Measurements from ENCODE around the gene ASPSCR1.
A peak's percentile ranks its signal among the peaks of the same experiment; 100 is the strongest.

The ASPSCR1 gene

DNA sequence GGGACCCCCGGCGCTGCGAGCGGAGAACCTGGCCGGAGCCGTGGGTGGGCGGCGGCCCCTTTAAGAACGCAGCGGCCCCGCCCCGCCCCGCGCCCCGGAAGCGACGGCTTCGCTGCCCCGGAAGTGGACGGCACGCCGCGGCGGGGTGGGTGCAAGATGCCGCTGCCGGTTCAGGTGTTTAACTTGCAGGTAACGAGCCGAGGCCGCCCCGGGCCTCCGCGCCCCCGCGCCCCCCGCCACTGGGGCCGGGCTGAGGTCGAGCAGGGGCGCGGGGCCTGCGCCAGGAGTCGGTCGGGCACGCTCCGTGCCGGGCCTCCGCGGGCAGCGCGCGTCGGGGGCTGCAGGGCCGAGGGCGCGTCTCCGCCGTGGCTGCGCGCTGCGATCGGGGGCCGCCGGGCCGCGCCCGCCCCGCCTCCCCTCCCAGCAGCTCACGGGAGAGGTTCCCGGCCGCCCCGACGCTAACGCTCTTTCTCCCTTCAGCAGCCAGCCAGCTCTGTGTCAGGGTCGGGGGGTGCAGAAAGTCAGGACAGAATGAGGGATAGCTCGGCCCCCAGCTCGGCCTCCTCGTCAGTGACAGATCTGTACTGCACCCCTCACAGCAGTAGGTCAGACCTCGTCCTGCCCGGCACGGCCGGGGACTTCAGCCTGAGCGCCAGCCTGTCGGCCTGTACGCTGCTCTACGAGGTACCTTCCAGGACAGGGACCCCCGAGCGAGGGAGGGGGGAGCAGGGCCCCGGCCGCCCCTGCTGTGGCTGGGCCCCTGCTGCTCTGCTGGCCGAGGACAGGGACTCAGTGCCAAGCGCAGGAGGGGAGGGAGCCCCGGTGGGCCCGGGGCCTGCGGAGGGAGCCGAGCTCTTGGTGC, 74.6 kb downstream of the ASPSCR1 start, which contains the start of the genes GPS1 and RFNG:
Gene GPS1, plus strand, starts transcription at position 123 of the 862 bp plus-strand sequence. Its CDS starts 34 bp downstream, at position 157.
Gene RFNG, minus strand, starts transcription at position 36 of the 862 bp plus-strand sequence. CDS start 45 bp downstream, outside the sequence.
- Histone ChIP-seq H3K9ac (peak within 1 kb of the TSS; percentile 88), H3K9me3 (no peaks in the 10 kb centered on the region), H3K4me3 (peak within 1 kb of the TSS; percentile 98), H3K36me3 (peaks cover 74% of the 10 kb centered on the region), H4K20me1 (peaks cover 50% of the 10 kb centered on the region), H3K27ac (peak within 1 kb of the TSS; percentile 78), H3K27me3 (no peaks in the 10 kb centered on the region), H3K4me2 (peak within 1 kb of the TSS; percentile 98), H3K4me1 (peaks cover 45% of the 10 kb centered on the region)
- TF ChIP-seq Cebpa-rat (IDR thresholded peaks at IDR 0.05): no peak

DNA sequence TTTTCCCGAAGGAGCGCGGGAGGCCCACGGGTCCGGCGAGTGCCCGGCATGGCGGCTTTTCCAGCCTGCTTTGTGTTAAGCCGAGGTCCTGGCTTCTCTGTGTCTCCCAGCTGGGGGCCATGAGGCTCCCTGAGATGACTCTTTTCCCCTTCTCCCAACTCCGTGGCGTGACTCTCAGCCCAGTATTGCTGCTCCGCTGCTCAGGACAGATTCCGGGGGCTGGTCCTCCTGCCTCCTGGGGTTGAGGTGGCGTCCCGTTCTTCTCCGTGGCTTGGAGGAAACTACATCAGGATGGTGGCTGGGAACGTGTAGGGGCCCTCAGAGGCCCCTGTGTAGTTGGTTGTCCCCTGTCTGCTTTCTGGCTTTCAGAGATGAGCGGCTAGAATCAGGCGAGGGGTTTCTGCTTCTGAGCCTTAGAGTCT, 75.2 kb downstream of the ASPSCR1 start:
- TF ChIP-seq Cebpa-rat (IDR thresholded peaks at IDR 0.05): no peak
- H3K27me3 ChIP-seq: no peaks in the 10 kb centered on the region
- H3K4me3 ChIP-seq: peak overlapping the region; percentile 98
- H3K27ac ChIP-seq: peak overlapping the region; percentile 78
- peaks cover 51% of the 10 kb centered on the region for H3K4me1 ChIP-seq
- peaks cover 74% of the 10 kb centered on the region for H3K36me3 ChIP-seq
- H4K20me1 ChIP-seq: peaks cover 57% of the 10 kb centered on the region
- H3K9ac ChIP-seq: peak overlapping the region; percentile 88
- no peaks in the 10 kb centered on the region for H3K9me3 ChIP-seq
- peak overlapping the region; percentile 98 for H3K4me2 ChIP-seq

DNA sequence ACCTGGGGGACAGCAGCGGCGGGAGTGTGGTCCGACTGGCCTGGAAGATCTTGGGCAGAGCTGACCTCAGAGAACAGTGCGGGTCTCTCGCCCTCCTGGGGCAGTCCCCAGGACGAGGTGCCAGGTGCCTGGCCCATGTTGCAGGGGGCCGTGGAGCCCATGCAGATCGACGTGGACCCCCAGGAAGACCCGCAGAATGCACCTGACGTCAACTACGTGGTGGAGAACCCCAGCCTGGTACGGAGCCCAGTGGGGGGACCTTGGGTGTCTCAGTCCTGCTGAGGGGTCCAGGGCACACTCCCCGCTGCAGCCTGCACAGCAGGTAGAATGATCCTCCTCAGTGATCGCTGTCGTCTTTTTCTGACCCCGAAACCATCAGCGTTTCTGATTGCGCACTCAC, 75.7 kb downstream of the ASPSCR1 start:
- Histone ChIP-seq H4K20me1 (peaks cover 61% of the 10 kb centered on the region), H3K27ac (no peak overlapping the region), H3K4me1 (peaks cover 55% of the 10 kb centered on the region), H3K36me3 (peaks cover 74% of the 10 kb centered on the region), H3K4me2 (peak overlapping the region; percentile 98), H3K9ac (peak overlapping the region; percentile 88), H3K27me3 (no peaks in the 10 kb centered on the region), H3K4me3 (peak overlapping the region; percentile 98), H3K9me3 (no peaks in the 10 kb centered on the region)
- TF ChIP-seq Cebpa-rat (IDR thresholded peaks at IDR 0.05): no peak

DNA sequence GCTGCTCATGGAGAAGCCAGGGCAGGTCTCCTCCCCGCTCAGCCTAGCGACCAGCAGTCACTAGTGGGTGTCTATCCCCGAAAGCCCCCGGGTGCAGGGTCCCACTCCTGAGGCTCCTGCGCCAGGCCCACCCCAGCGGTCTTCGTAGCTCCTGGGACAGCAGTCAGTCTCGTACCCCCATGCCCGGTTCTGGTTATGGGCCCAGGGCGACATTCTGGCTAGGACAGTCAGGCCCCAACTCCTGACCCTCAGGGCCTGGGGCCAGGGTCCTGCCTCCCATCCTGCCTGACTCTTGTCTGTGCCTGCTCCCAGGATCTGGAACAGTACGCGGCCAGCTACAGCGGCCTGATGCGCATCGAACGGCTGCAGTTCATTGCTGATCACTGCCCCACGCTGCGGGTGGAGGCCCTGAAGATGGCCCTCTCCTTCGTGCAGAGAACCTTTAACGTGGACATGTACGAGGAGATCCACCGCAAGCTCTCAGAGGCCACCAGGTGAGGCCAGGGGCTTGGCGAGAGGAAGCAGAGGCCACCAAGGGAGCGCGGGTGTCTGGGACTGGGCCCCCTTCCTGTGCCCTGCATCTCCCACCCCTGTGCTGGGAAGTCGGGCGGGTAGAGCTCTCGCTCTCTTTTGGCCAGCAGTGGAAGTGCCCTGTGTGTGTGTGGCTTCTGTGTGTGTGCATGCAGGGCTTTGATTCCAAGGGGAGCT, 76.3 kb downstream of the ASPSCR1 start:
- peak overlapping the region; percentile 88; the same call in 1 of the 2 replicates for H3K9ac ChIP-seq
- H3K4me1 ChIP-seq: peaks cover 59% of the 10 kb centered on the region
- H3K4me2 ChIP-seq: peak overlapping the region; percentile 98; the same call in 1 of the 2 replicates
- H3K4me3 ChIP-seq: peak overlapping the region; percentile 98; the same call in 1 of the 2 replicates
- H3K36me3 ChIP-seq: peaks cover 74% of the 10 kb centered on the region
- TF ChIP-seq Cebpa-rat (IDR thresholded peaks at IDR 0.05): no peak
- no peaks in the 10 kb centered on the region for H3K27me3 ChIP-seq
- peaks cover 67% of the 10 kb centered on the region for H4K20me1 ChIP-seq
- no peaks in the 10 kb centered on the region for H3K9me3 ChIP-seq
- H3K27ac ChIP-seq: no peak overlapping the region

DNA sequence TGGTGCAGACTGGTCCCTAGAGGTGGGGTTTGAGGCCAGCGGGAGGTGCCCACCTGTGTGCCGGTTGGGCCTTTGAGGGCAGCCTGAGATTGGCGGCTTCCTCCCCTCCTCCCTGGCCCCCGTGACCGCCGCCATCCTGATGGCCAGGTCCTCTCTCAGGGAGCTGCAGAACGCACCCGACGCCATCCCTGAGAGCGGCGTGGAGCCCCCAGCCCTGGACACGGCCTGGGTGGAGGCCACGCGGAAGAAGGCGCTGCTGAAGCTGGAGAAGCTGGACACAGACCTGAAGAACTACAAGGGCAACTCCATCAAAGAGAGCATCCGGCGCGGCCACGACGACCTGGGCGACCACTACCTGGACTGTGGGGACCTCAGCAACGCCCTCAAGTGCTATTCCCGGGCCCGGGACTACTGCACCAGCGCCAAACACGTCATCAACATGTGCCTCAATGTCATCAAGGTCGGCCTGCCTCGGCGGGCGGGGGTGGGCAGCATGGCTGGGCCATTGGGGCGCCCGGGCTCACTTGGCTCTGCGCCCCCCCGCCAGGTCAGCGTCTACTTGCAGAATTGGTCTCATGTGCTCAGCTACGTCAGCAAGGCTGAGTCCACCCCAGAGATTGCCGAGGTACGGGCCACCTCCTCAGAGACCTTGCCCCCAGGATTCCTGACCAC, 77.1 kb downstream of the ASPSCR1 start:
- Histone ChIP-seq H3K9ac (no peak overlapping the region), H4K20me1 (peaks cover 75% of the 10 kb centered on the region), H3K27me3 (no peaks in the 10 kb centered on the region), H3K4me2 (no peak overlapping the region), H3K4me3 (no peak overlapping the region), H3K9me3 (no peaks in the 10 kb centered on the region), H3K27ac (no peak overlapping the region), H3K36me3 (peaks cover 74% of the 10 kb centered on the region), H3K4me1 (peaks cover 67% of the 10 kb centered on the region)
- TF ChIP-seq Cebpa-rat (IDR thresholded peaks at IDR 0.05): no peak

DNA sequence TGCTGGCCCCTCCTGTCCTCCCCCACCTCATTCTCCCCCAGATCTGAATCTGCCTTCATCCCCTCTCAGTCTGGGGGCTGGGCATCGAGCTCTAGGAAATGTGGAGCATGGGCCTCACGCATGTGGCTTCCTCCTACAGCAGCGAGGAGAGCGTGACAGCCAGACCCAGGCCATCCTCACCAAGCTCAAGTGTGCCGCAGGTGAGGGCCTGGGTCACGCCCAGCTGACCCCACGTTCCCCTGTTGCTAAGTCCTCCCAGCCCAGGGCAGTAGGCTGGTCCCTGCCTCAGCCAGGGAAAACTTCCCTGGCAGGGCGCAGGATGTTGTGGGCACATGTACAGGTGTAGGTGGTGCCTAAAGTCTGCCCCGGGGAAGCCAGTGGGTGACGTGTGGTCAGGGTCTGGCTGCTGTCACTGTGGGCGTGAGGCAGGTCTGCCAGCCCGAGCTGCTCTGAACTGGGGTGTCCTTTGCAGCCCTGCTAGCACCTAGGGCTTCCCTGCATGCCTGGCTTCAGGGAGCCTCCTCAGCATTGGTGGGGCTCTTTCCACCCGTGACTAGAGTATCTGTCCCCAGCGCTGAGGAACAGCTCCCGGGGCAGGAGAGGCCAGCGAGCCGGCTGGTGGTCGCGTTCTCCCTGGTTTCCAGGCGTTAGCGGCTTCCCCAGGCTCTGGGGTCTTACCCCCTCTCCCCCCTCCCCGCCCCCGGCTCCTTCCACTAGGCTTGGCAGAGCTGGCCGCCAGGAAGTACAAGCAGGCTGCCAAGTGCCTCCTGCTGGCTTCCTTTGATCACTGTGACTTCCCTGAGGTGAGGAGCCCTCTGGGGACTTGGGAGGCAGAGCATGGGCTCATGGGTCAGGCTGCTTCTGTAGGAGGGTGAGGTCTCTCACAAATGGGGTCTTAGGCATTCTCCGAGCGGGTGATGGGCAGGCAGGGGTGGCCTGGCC, 77.9 kb downstream of the ASPSCR1 start:
- H3K4me2 ChIP-seq: no peak overlapping the region
- H3K4me3 ChIP-seq: no peak overlapping the region
- no peaks in the 10 kb centered on the region for H3K9me3 ChIP-seq
- H3K9ac ChIP-seq: no peak overlapping the region
- H3K27ac ChIP-seq: no peak overlapping the region
- H4K20me1 ChIP-seq: peaks cover 83% of the 10 kb centered on the region
- no peak for TF ChIP-seq Cebpa-rat (IDR thresholded peaks at IDR 0.05)
- peaks cover 74% of the 10 kb centered on the region for H3K36me3 ChIP-seq
- no peaks in the 10 kb centered on the region for H3K27me3 ChIP-seq
- H3K4me1 ChIP-seq: peaks cover 69% of the 10 kb centered on the region

DNA sequence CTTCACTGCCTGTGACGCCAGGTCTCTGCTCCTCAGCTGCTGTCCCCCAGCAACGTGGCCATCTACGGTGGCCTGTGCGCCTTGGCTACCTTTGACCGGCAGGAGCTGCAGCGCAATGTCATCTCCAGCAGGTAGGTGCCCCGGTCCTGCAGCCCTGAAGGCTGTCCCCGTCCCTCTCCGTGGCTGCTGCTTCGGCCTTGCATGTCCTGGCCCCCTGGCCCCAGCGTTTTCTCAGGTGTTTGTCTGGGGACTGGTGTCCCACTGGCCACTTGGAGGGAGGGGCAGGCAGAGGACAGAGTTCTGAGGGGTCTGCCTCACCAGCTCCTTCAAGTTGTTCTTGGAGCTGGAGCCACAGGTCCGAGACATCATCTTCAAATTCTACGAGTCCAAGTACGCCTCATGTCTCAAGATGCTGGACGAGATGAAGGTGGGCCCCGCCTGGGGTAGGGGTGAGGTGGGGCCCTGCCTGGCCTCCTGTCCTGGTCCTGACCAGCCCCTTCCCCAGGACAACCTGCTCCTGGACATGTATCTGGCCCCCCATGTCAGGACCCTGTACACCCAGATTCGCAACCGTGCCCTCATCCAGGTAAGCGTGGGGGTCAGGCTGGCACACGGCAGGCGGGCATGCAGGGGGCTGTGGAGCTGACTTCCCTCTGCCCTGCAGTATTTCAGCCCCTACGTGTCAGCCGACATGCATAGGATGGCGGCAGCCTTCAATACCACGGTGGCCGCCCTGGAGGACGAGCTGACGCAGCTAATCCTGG, 78.7 kb downstream of the ASPSCR1 start:
- Histone ChIP-seq H3K36me3 (peaks cover 80% of the 10 kb centered on the region), H3K9me3 (no peaks in the 10 kb centered on the region), H4K20me1 (peaks cover 90% of the 10 kb centered on the region), H3K9ac (no peak overlapping the region), H3K4me2 (no peak overlapping the region), H3K27me3 (no peaks in the 10 kb centered on the region), H3K4me3 (no peak overlapping the region), H3K4me1 (peaks cover 65% of the 10 kb centered on the region), H3K27ac (no peak overlapping the region)
- TF ChIP-seq Cebpa-rat (IDR thresholded peaks at IDR 0.05): no peak
